ENCODE results near the gene SRPK3. TPM values are rescaled to one million over a fixed set of nuclear protein-coding genes. Genes with fewer than 3 reads are reported as not detected.

Gene SRPK3
- total RNA-seq, 1 donor from 2014 or later: 52.8 TPM

DNA sequence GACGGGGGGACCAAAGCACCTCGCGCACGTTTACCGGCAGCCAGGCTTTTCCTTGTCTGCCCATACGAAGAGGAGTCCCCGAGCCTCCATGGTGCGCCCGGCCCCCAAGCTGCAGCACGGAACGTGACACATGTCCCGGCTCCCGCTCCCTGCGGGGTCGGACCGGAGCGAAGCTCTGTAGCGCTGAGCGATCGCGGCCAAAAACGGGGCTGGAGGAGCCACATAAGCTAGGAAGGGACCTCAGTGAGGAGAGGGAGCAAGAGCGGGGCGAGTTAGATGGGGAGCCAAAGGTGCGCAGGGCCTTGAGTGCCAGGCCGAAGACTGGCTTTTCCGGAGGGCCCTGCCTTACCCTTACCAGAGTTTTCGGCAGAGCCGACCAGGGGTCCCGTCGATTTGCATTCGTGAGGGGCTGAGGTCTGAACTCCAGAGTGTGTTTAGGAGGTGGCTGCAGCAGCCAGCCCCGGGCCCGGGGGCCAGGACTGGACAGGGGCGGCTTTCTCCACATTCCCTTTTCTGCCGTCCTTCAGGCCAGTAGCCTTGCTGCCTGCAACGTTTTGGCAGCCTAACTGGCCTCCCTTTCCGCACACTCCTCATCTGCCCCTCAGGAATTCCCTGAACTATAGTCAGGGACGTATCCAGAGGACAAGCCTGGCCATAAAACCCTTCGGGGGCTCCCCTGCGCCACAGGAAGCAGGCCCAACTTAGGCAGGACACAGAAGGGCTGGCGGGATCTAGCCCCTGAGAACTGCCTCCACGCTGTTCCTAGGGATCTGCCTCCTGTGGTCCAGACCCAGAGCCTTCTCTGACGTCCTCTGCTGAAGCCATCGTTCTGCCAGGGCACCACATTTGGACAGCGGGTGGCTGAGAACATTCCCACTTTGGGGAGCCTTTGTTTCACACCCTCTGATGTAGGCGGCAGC, 14.3 kb downstream of the SRPK3 start:
- Histone ChIP-seq H3K27me3 (ENCODE audit: low read depth) (no peaks in the 10 kb centered on the region), H3K36me3 (peaks cover 17% of the 10 kb centered on the region), H3K27ac (replicated peaks) (peak overlapping the region; percentile 98), H3K4me3 (peak overlapping the region; percentile 82), H3K4me1 (peaks cover 53% of the 10 kb centered on the region), H3K9me3 (replicated peaks) (no peaks in the 10 kb centered on the region)
- intact Hi-C loops (cut with micrococcal nuclease): no loop called here
- DNase-seq: no peak
- no peak for TF ChIP-seq CTCF (IDR thresholded peaks at IDR 0.05; ENCODE audit: borderline replicate concordance)

GRCh38 chrX:153797415-153798015, 16.7 kb downstream of the SRPK3 start:
- DNase-seq: no peak
- H3K4me1 ChIP-seq: peaks cover 32% of the 10 kb centered on the region
- no peak overlapping the region for H3K27ac ChIP-seq (replicated peaks)
- H3K27me3 ChIP-seq (ENCODE audit: low read depth): no peaks in the 10 kb centered on the region
- no peaks in the 10 kb centered on the region for H3K9me3 ChIP-seq (replicated peaks)
- no peak overlapping the region for H3K4me3 ChIP-seq
- TF ChIP-seq CTCF (IDR thresholded peaks at IDR 0.05; ENCODE audit: borderline replicate concordance): no peak
- intact Hi-C loops (cut with micrococcal nuclease): no loop called here
- peaks cover 17% of the 10 kb centered on the region for H3K36me3 ChIP-seq

DNA sequence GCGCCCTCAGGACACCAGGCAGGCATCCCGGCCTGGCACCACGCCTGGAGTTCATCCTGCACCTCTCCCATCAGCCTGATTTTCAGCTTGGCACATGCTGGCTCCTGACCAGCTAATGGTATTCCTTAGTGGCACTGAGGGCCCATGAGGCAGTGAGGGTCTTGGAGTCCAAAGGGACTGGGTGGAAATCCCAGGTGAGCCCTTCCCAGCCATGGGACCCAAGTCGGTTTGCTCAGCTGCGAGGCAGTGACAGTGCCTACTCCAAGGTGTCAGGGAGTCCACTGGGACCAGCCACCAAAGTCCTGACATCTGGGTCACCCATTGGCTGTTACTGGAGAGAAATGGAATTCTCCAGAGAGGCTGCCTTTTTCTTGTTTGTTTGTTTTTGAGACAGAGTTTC, 18.5 kb downstream of the SRPK3 start:
- DNase-seq: no peak
- Histone ChIP-seq H3K27me3 (ENCODE audit: low read depth) (no peaks in the 10 kb centered on the region), H3K27ac (replicated peaks) (no peak overlapping the region), H3K4me1 (peaks cover 17% of the 10 kb centered on the region), H3K4me3 (no peak overlapping the region), H3K36me3 (peaks cover 17% of the 10 kb centered on the region), H3K9me3 (replicated peaks) (no peaks in the 10 kb centered on the region)
- TF ChIP-seq CTCF (IDR thresholded peaks at IDR 0.05; ENCODE audit: borderline replicate concordance): no peak
- intact Hi-C loops (cut with micrococcal nuclease): no loop called here

DNA sequence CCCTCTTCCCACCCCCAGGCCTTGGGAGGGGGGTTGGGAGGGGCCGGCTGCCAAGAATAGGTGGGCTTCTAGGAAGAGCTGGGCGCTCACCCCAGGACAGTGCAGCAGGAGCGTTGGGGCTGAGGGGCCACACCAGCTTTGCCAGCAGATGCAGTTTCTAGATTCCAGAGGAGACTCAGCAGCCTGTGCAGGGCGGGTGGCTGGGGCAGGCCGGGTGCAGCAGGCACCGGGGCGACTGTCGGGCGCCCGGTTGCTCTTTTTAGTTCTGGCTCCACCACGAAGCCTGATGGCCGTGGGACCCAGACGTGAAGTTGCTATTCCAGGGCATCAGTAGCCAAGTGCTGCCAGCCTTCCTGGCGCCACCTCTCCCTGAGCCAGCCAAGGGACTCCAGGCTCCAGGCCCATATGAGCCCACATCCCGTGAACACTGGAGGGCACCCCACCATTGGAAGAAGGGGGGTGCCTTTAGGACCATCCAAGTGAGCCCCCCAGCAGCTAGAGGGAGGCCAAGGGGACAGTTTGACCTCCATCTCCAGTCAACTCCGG, 19.4 kb downstream of the SRPK3 start:
- Histone ChIP-seq H3K27ac (replicated peaks) (peak overlapping the region; percentile 45), H3K27me3 (ENCODE audit: low read depth) (no peaks in the 10 kb centered on the region), H3K4me1 (peaks cover 15% of the 10 kb centered on the region), H3K4me3 (no peak overlapping the region), H3K36me3 (peaks cover 17% of the 10 kb centered on the region), H3K9me3 (replicated peaks) (no peaks in the 10 kb centered on the region)
- no peak for TF ChIP-seq CTCF (IDR thresholded peaks at IDR 0.05; ENCODE audit: borderline replicate concordance)
- DNase-seq: no peak
- intact Hi-C loops (cut with micrococcal nuclease): no loop called here

- no peak for DNase-seq
- intact Hi-C loops (cut with micrococcal nuclease): no loop called here
- peaks cover 10% of the 10 kb centered on the region for H3K4me1 ChIP-seq
- peak overlapping the region; percentile 45 for H3K27ac ChIP-seq (replicated peaks)
- H3K27me3 ChIP-seq (ENCODE audit: low read depth): no peaks in the 10 kb centered on the region
- H3K36me3 ChIP-seq: peaks cover 17% of the 10 kb centered on the region
- no peak for TF ChIP-seq CTCF (IDR thresholded peaks at IDR 0.05; ENCODE audit: borderline replicate concordance)
- H3K4me3 ChIP-seq: no peak overlapping the region
- no peaks in the 10 kb centered on the region for H3K9me3 ChIP-seq (replicated peaks)
Measured at GRCh38 chrX:153800746-153801145, 19.9 kb downstream of the SRPK3 start.

Data from left ventricle myocardium inferior (tissue), 1 donor.